K562 treated with DMSO at 1 percent for 48 hours (cell line): ENCODE measurements around the gene FN3KRP. TPM values are rescaled to one million over a fixed set of nuclear protein-coding genes. Genes with fewer than 3 reads are reported as not detected.

Experiments
- total RNA-seq: library from RNA; unstranded; fragments of 300-600 nt; gene quantifications from 2 replicates; pipeline ENCODE4 v1.2.3, GENCODE V29; 2022; ENCODE audit warnings: low replicate concordance; ENCODE audit errors: extremely low read depth

FN3KRP gene
- not detected in 2 replicates for total RNA-seq

DNA sequence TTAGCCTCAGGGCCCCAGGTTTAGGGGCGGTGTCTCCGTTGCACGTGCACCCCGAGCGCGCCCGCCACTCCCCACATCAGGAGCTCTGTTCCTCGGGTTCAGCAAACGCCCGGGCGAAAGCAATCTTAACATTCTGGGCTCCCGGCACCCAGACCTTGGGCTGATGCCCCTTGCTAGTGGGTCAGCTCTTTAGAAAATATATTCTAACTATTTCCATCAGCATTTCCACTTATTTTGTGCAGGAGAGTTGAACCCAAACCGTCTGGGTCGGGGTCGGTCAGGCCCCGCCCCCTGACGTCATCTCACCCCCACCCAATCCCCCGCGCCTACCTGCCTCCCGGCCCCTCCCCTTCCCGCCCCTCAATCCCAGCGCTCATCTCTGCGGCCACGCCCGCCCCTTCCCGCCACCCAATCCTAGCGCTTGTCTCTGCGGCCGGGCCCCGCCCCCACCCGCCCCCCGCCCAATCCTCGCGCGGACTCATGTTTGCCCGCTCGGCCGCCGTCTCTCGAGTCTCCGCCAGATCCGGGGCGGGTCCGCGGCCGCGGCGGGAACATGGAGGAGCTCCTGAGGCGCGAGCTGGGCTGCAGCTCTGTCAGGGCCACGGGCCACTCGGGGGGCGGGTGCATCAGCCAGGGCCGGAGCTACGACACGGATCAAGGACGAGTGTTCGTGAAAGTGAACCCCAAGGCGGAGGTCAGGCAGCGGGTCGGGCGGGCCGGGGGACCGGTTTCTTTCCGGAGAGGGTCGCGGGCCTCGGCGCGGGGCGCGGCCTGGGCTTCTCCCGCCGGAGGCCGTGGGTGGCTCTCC, at the start of gene FN3KRP:
TSS of gene FN3KRP (plus strand) at position 504 of the 808 bp plus-strand sequence. CDS start at position 554, 50 bp downstream.

DNA sequence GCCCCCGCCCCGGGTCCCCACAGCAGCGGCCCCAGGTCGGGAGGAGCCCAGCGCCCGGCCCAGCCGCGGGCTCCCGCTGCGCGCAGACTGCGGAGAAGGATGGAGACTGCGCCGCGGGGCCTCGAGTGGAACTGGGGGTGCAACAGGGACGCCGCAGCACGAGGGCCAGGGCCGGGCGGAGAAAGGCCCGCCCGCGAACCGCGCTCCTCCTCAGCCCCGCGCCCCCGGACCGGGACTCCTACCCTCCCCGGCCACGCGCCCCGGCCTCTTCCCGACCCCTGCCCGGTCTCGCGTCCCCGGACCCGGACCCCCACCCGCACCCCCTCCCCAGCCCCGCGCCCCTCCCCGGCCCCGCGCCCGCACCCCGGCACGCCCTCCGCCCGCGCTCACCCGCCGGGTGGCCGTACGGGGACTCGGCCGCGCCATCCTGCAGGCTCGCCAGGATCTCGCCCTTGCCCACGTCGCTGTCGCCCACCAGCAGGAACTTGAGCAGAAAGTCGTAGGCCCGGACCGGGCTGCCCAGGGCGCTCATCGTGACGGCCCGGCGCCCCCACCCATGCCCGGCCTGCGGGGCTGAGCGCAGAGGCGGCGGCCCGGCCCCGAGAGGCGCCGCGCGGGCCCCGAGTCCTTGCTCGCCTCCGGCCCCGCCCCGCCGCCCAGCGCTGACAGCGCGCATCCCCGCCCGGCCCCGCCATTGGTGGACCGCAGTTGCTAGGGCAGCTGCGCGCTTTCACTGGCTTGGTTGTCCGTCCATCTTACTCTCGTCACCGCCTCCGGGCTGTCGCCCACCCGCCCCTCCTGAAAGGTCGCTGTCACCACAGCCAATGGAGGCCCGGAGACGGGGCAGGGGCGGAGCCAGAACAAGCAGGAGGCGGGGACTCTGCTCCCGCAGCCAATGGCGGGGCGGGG, 18.2 kb upstream of the FN3KRP start, which contains the start of gene RAB40B:
TSS of gene RAB40B (minus strand) at position 634 of the 909 bp plus-strand sequence. CDS start at position 532, 102 bp downstream.

GRCh38 chr17:82734987-82735866, 18.7 kb downstream of the FN3KRP start, which contains the start of gene FN3K:
FN3K (plus strand) TSS chr17:82735615; CDS start chr17:82735637, 22 bp downstream.

GRCh38 chr17:82751571-82752370, 35.3 kb downstream of the FN3KRP start, which contains the start of gene TBCD:
TBCD (plus strand) TSS chr17:82752065; CDS start chr17:82752194, 129 bp downstream.

Other genes starting within 250 kb of the FN3KRP start
- gene FOXK2, start 197.0 kb upstream of the FN3KRP start, total RNA-seq, result not detected in 2 replicates
- gene WDR45B, start 68.3 kb upstream of the FN3KRP start, total RNA-seq, result not detected in 2 replicates
- gene RAB40B, start 18.0 kb upstream of the FN3KRP start, total RNA-seq, result not detected in 2 replicates
- gene FN3K, start 18.9 kb downstream of the FN3KRP start, total RNA-seq, result not detected in 2 replicates
- 1,354 TPM in 1 of 2 replicates, not detected in the other for gene TBCD, start 35.4 kb downstream of the FN3KRP start, total RNA-seq
- gene ZNF750, start 123.3 kb downstream of the FN3KRP start, total RNA-seq, result not detected in 2 replicates